Neutrophil (primary cell): Measurements from ENCODE around the gene P3H4.

Source experiments
- H3K27ac ChIP-seq: fragments of 200-600 bp; sonication (generic); 2 replicates; pipeline ENCODE4 v1.5.1; 2016; ENCODE audit warnings: mild to moderate bottlenecking, moderate library complexity
- H3K27me3 ChIP-seq: fragments of 200-600 bp; sonication (generic); 2 replicates; pipeline ENCODE4 v1.6.0; 2016; ENCODE audit warnings: mild to moderate bottlenecking
- H3K36me3 ChIP-seq: fragments of 200-600 bp; sonication (generic); 2 replicates; pipeline ENCODE4 v1.5.1; 2017
- H3K4me1 ChIP-seq, 2 experiments: fragments of 200-600 bp in 1 of 2; sonication (generic) in 1 of 2; 1 replicate in 1 of 2; 2 replicates in 1 of 2; pipeline versions ENCODE4 v1.5.1 to v1.6.1; 2013 to 2016; ENCODE audit warnings: low read depth in 1 of 2, low read length in 1 of 2, mild to moderate bottlenecking in 1 of 2, moderate library complexity in 1 of 2; ENCODE audit not compliant: control insufficient read depth in 1 of 2, insufficient read depth in 1 of 2
- H3K4me3 ChIP-seq, 2 experiments: fragments of 200-600 bp in 1 of 2; sonication (generic) in 1 of 2; 1 replicate in 1 of 2; 2 replicates in 1 of 2; pipeline ENCODE4 v1.5.1; 2013 to 2016; ENCODE audit warnings: low read depth in 1 of 2, low read length in 1 of 2, mild to moderate bottlenecking in 1 of 2, moderate library complexity in 1 of 2
- H3K9me3 ChIP-seq: fragments of 200-600 bp; sonication (generic); 2 replicates; pipeline ENCODE4 v1.5.1; 2016
- CTCF ChIP-seq: fragments of 200-600 bp; sonication (generic); IDR thresholded peaks from 2 replicates; pipeline ENCODE4 v1.5.1; 2016; ENCODE audit warnings: antibody characterized with exemption

The P3H4 gene

DNA sequence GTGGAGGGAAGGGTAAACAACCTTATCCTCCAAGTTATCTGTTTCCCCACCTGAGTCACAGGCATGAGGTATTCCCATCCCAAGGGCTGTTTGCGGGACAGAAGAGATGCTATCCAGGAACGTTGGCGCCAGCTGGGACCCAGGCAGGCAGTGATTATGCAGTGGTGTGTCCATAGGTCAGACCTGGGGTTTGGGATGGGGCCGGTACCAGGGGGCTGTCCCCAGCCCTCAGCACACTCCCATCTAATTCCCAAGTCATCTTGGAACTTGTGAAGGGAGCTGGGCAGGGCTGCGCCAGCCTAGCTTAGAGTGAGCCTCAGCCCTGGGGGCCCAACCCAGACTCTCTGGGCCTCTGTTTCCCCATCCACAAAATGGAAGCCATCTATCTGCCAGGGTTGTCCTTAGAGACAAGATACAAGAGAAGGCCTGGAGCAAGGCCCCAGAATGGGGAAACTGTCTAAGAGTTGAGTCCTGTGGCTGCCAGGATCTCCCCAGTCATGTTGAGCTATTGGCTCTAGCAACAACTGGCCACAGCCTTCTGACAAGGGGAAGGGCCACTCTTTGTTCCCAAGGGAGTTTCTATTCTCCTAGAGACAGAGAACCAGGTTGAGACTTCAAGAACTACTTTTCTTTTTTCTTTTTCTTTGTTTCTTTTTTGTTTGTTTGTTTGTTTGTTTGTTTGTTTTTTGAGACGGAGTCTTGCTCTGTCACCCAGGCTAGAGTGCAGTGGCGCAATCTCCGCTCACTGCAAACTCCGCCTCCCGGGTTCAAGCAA is 15.4 kb downstream of the P3H4 start:
- no peak overlapping the region for H3K27ac ChIP-seq

GRCh38 chr17:41794540-41794975 is 17.2 kb downstream of the P3H4 start:
- no peaks in the 10 kb centered on the region for H3K9me3 ChIP-seq
- H3K4me1 ChIP-seq: no peaks in the 10 kb centered on the region
- no peak for TF ChIP-seq CTCF
- no peaks in the 10 kb centered on the region for H3K36me3 ChIP-seq
- H3K27me3 ChIP-seq: peaks cover 11% of the 10 kb centered on the region
- H3K27ac ChIP-seq: no peak overlapping the region
- H3K4me3 ChIP-seq: no peak overlapping the region

More for the DNA sequence above, 15.4 kb downstream of the P3H4 start:
- H3K4me1 ChIP-seq: no peaks in the 10 kb centered on the region
- H3K9me3 ChIP-seq: no peaks in the 10 kb centered on the region
- no peak overlapping the region for H3K4me3 ChIP-seq
- H3K36me3 ChIP-seq: no peaks in the 10 kb centered on the region
- peaks cover 11% of the 10 kb centered on the region for H3K27me3 ChIP-seq
- no peak for TF ChIP-seq CTCF

DNA sequence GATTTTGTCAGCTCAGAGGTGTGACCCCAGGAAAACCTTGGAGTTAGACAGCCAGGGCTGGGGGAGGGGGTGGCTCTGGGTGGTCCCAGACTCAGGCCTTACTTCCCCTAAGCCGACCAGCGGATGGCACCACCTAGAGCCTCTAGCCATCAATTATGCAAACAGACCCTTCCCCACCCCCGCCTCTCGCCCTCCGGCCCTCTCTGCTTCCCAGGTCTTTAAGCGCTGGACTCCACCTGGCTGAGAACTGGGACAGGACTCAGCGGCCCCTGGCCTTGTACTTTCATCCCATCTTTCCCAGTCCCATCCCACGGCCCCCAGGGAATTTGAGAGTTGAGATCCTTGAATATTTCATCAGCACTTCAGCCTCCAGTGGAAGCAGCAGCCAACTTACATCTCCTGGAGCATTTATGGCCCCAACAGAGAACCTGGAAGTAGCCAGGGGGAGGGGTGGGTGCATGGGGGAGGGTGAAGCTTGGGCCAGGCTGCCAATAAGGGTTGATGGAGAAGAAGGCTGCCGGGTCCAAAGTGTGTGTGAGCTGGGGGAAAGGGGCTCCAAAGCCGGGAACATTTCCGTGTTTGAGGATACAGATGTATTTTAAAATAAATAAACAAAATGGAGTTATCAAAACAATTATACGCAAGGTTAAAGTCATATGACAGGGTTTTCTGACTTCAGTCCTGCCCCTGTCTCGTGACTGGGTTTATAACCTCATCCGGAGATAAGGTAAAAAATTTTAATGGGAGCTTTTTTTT is 17.8 kb downstream of the P3H4 start:
- Histone ChIP-seq H3K4me3 (no peak overlapping the region), H3K36me3 (no peaks in the 10 kb centered on the region), H3K4me1 (no peaks in the 10 kb centered on the region), H3K27ac (no peak overlapping the region), H3K9me3 (no peaks in the 10 kb centered on the region), H3K27me3 (peaks cover 17% of the 10 kb centered on the region)
- TF ChIP-seq CTCF: no peak

- Histone ChIP-seq H3K9me3 (no peaks in the 10 kb centered on the region), H3K4me3 (no peak overlapping the region), H3K4me1 (no peaks in the 10 kb centered on the region), H3K27me3 (peaks cover 26% of the 10 kb centered on the region), H3K27ac (no peak overlapping the region), H3K36me3 (no peaks in the 10 kb centered on the region)
- TF ChIP-seq CTCF: no peak
Measured at GRCh38 chr17:41792845-41793783, 18.6 kb downstream of the P3H4 start.

DNA sequence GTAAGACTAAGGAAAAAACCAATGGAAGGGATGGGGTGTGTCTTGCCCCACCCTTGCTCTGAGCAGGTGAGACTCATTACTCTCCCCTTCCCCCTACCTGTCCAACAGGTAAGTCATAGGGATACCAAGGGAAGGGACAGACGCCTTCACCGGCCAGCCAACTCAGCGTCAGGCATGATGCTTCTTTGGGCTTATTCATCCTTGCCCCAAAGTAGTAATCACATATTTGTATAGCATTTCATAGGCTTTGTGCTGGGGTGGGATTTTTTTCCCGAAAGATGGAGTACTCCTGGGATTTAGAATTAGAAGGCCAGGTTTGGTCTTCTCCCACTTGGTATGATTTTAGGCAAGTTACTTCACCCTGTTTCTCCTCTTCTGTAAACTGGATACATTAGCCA is 24.7 kb downstream of the P3H4 start:
- no peak overlapping the region for H3K4me3 ChIP-seq
- no peaks in the 10 kb centered on the region for H3K36me3 ChIP-seq
- peaks cover 73% of the 10 kb centered on the region for H3K27me3 ChIP-seq
- no peaks in the 10 kb centered on the region for H3K9me3 ChIP-seq
- no peak overlapping the region for H3K27ac ChIP-seq
- peaks cover 17 to 29% of the 10 kb centered on the region in 2 experiments for H3K4me1 ChIP-seq
- no peak for TF ChIP-seq CTCF
